GM11168 (cell line): ENCODE data around the gene SAA4.
"Not testable (repeated sequence)": the region's sequence is repeated elsewhere in the genome, so short reads cannot be mapped to it uniquely, and the experiment has no call there.

Source experiments
- in situ Hi-C: fragments of 300-500 bp; cut with MboI; formaldehyde crosslinking; loops from one replicate; pipeline ENCODE4 v1.12.0; 2022; ENCODE audit warnings: low sequenced_read_pairs; ENCODE audit not compliant: unreplicated experiment

Gene SAA4

DNA sequence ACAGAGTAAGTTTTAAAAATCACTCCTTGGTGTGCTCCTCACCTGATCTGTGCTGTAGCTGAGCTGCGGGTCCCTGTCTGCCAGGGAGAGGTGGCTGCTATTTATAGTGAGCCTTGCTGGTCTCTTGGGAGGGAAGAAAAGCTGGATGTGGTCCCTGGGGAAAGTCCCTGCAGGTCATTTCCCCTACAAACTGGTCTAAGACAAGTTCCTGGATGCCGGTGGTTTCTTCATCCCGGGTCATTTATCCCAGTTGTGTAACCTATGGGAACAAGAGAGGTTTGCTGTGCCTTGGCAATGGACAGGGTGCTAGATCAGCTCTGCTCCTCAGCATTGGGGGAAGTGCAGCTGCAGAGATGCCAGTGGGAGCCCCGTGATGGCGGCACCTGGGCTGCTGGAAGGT lies 12.0 kb upstream of the SAA4 start, which contains the start of gene SAA2:
SAA2 (minus strand) TSS at position 108 of the 400 bp plus-strand sequence. CDS start 657 bp downstream, outside the sequence.
- in situ Hi-C loops, result no loop called here

DNA sequence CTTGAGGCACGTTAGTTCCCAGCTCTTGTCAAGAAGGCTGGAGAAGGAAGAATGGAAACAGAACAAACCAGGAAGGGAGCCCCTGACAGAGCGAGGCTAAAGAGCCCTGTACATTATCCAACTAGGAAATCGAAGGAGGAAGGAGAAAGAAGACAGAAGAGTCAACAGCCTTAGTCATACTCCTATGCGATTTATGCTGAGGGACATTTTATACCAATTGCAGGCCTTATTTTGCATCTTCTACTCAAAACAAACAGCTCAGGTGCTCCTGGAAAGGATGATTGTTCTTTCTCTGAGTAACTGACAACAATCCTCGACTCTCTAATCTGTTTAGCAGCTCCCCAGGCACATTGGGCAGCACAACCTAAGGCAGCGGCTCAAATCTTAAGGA lies 10.6 kb upstream of the SAA4 start:
- in situ Hi-C loops, result not testable (repeated sequence)

- in situ Hi-C loops, result not testable (repeated sequence)
Measured at GRCh38 chr11:18246379-18247190, 10.0 kb upstream of the SAA4 start.

- in situ Hi-C loops, result no loop called here
Measured at GRCh38 chr11:18245396-18245795, 8.8 kb upstream of the SAA4 start.

- in situ Hi-C loops, result no loop called here
Measured at GRCh38 chr11:18243783-18244362, 7.3 kb upstream of the SAA4 start.

- in situ Hi-C loops, result no loop called here
Measured at GRCh38 chr11:18239655-18240054, 3.1 kb upstream of the SAA4 start.

- in situ Hi-C loops, result no loop called here
Measured at GRCh38 chr11:18235394-18236334, 938 bp downstream of the SAA4 start.

DNA sequence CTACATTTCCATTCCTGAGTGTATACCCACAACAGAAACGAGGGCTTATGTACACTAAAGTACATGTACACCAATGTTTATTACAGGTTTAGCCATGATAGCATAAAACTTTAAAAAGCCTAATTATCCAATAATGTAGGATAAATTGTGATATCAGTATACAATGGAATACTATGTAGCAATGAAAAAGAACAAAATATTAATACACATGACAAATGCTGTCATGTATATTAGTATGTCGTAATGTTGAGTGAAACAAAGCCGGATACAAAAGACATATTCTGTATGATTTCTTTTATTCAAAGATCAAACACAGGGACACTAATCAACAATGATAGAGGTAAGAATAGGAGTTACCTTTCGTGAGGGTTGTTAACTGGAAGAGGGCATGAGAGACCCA lies 2.7 kb downstream of the SAA4 start:
- in situ Hi-C loops, result no loop called here

DNA sequence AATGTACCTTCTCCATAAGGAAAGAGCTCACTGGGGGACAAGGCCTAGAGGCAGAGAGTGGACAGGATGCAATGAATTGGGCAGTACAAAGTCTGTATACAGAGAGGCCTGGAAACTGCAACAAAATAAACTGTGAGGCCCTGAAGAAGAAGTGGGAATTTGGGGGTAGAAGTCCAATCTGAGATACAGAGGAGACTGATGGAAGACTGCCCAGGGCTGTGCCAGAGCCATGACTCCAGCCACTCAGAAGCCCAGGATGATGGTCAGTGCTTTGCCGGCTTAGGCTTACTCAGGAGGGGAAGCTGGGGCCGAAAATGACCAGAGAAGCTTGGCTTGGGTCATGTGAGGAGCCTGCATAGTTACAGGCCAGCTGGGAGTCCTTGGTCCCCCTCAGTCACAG lies 5.7 kb downstream of the SAA4 start:
- in situ Hi-C loops, result no loop called here

GRCh38 chr11:18229501-18229900 lies 7.1 kb downstream of the SAA4 start:
- in situ Hi-C loops, result no loop called here

- in situ Hi-C loops, result no loop called here
Measured at GRCh38 chr11:18225913-18226312, 10.7 kb downstream of the SAA4 start.

- in situ Hi-C loops, result no loop called here
Measured at GRCh38 chr11:18223591-18224387, 12.8 kb downstream of the SAA4 start.

- in situ Hi-C loops, result no loop called here
Measured at GRCh38 chr11:18222814-18223421, 13.7 kb downstream of the SAA4 start.

DNA sequence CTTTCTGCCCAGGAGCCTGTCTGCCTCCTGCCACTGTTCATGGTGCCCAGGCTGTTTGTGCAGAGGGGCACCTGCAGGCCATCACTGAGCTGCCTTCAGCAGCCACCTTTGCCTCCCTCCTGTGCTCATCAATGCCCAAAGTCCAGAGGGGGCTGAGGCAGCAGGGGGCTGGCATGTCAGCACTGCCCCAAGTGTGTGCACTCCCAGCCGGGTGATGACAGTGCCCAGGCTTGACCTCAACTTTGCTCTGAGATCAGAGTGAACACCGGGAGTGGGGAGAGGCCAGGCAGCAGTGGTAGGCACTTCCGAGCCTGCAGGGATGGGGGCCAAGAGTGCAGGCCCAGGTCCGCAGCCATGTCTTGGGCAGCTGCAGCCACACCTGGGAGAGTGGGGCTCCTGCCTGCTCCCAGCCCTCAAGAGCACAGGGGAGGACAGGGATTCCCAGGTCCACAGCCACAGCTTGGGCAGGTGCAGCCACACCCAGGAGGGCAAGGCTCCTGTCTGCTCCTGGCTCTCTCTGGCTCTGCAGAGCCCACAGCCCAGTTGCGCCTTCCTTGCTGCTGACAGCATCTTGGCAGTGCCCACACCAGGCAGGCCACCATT lies 15.2 kb downstream of the SAA4 start:
- in situ Hi-C loops, result no loop called here

DNA sequence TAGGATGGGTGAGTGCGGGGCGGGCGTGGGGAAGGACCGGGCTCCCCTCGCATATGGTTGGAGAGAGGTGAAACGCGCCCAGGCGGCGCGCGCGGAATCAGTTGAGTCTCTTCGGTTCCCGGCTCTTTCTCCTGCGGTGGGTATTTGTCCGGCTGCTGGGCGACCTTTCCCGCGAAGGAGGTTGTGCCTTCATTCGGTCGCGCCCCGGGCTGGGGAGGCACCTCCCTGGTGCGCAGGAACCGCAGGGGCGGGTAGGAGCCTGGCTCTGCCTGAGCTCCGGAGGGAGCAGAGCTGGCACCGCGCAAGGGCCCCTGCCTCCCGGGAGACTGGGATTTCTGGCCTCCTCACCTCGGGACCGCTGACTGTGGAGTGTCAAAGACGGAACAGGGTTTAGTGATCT lies 27.5 kb downstream of the SAA4 start:
- in situ Hi-C loops, result no loop called here

DNA sequence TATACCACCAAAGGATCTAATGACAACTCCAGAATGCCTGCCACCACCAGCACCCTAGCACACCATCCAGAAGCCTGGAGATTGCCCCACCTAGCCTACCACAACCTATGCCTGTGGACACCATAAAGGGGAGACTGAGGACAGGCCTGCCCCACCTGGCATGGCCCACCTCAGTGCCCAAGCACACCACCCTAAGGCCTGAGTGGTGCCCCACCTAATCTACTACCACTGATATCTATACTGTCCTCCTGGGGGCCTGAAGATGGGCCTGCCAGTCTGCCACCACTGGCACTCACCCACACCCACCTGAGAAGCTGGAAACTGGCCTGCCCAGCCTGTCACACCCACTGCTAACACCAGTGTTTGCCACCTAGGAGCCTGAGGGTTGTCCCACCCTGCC lies 31.8 kb downstream of the SAA4 start:
- in situ Hi-C loops, result no loop called here

DNA sequence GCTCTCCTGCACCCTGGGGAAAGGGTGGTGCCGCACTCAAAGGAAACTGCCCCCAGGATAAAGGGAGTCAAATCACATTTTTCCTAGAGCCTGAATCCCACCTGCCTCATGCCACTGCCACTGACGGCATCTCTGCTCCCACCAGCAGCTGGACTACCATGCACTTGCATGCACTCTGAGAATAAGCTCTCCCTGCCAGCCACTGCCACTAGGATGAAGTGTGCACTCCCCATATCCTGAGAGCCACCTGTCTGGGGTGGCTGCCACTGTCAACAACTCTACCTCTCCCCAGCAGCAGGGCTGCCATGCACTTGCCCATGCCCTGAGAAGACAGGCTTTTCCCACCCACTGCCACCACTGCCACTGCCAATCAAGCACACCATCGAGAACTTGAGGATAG lies 32.4 kb downstream of the SAA4 start:
- in situ Hi-C loops, result no loop called here

DNA sequence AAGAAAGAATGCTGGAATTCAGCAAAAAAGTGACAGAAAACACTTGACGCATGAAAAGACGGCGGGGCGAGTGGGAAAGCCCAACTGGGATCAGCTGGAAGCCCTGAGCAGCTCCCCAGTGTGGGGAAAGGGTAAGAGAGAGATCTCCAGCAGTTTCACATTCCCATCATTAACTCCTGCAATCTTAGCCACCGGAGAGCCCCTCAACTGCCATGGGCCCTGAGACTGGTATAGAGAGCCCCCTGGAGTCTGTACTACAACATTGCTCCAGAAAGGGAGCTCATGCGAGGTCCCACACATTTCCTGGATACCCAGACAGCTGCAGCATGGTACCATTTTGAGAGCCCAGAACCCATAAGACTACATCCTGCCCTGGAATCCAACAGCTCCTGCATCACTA lies 32.9 kb downstream of the SAA4 start:
- in situ Hi-C loops, result no loop called here

- in situ Hi-C loops, result not testable (repeated sequence)
Measured at GRCh38 chr11:18197738-18198137, 38.9 kb downstream of the SAA4 start.
